GM13976 (cell line): ENCODE measurements around the gene FANCE.
"Not testable (repeated sequence)": the region's sequence is repeated elsewhere in the genome, so short reads cannot be mapped to it uniquely, and the experiment has no call there.

Experiments
- DNase-seq: peaks from one replicate; pipeline ENCODE4 v3.0.0; 2012; ENCODE audit warnings: low spot score
- in situ Hi-C: fragments of 300-500 bp; cut with MboI; formaldehyde crosslinking; loops from one replicate; pipeline ENCODE4 v1.12.0; 2022; ENCODE audit warnings: low sequenced_read_pairs, mixed read lengths, inconsistent platforms; ENCODE audit not compliant: unreplicated experiment
- TF ChIP-seq, protein P1 (sequence below): IDR thresholded peaks from 2 replicates; pipeline ENCODE4 v1.5.1; 2012; ENCODE audit warnings: borderline replicate concordance, mild to moderate bottlenecking; ENCODE audit not compliant: insufficient read depth; ENCODE audit errors: extremely low read depth, missing control alignments, control extremely low read depth

FANCE gene

DNA sequence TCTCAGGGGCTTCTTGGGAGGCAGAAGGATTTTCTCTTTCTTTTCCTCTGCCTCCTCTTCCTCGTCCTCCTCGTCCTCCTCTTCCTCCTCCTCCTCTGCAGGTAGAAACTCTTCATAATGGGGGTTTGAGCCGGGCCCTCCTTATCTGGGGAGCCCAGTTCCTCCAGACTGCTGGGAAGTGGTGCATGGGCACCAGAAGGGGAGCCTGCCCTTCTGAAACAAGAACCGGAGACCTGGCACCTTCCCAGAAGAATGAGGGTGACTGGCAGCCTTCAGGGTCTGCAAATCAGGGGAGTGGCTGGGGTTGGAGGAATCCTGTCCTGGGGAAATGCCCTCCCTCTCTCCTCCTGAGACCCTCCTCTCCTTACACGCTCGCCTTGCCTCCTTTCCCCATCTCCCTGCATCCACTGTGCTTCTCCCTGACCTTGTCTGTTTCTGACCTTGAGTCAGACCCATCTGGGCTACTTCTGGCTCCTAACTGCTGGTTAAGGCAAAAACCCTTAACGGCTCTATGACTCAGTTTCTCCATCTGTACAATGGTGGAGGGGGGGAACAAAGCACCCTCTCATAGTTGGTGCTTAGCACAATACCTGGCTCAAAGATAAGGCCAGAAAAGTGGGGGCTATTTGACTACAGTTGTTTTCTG lies 58.9 kb downstream of the FANCE start:
- DNase-seq, result no peak
- in situ Hi-C loops, result no loop called here
- TF ChIP-seq, protein P1, sequence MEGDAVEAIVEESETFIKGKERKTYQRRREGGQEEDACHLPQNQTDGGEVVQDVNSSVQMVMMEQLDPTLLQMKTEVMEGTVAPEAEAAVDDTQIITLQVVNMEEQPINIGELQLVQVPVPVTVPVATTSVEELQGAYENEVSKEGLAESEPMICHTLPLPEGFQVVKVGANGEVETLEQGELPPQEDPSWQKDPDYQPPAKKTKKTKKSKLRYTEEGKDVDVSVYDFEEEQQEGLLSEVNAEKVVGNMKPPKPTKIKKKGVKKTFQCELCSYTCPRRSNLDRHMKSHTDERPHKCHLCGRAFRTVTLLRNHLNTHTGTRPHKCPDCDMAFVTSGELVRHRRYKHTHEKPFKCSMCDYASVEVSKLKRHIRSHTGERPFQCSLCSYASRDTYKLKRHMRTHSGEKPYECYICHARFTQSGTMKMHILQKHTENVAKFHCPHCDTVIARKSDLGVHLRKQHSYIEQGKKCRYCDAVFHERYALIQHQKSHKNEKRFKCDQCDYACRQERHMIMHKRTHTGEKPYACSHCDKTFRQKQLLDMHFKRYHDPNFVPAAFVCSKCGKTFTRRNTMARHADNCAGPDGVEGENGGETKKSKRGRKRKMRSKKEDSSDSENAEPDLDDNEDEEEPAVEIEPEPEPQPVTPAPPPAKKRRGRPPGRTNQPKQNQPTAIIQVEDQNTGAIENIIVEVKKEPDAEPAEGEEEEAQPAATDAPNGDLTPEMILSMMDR, result no peak

DNA sequence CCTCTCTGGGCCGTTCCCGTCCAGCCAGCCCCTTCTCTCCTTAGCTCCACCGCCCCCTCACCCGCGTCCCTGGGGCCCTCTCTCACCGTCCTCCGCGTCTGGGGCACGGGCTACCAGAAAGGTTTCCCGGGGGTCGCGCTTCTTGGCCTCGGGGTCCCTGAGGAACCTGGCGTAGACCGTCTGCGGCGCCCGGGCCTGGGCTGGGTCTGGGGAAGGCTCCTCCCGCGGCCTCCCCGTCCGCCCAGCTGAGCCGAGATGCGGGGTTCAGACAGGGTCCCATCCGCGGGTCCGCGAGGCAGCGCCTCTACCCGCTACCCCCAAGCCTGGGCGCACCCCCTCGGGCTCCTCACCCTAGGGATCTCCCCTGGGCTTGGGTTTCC lies 59.4 kb downstream of the FANCE start:
- in situ Hi-C loops, result no loop called here
- TF ChIP-seq, protein P1, result no peak
- DNase-seq, result no peak

- TF ChIP-seq, protein P1, result no peak
- DNase-seq, result no peak
- in situ Hi-C loops, result no loop called here
Measured at GRCh38 chr6:35512006-35512405, 59.9 kb downstream of the FANCE start.

- in situ Hi-C loops, result no loop called here
- TF ChIP-seq, protein P1, result no peak
- DNase-seq, result no peak
Measured at GRCh38 chr6:35512740-35513139, 60.6 kb downstream of the FANCE start, which contains the start of gene TULP1. TULP1 (minus strand) TSS chr6:35512896; CDS start chr6:35512858, 38 bp downstream.

- TF ChIP-seq, protein P1, result no peak
- in situ Hi-C loops, result no loop called here
- no peak for DNase-seq
Measured at GRCh38 chr6:35514587-35514986, 62.4 kb downstream of the FANCE start.

DNA sequence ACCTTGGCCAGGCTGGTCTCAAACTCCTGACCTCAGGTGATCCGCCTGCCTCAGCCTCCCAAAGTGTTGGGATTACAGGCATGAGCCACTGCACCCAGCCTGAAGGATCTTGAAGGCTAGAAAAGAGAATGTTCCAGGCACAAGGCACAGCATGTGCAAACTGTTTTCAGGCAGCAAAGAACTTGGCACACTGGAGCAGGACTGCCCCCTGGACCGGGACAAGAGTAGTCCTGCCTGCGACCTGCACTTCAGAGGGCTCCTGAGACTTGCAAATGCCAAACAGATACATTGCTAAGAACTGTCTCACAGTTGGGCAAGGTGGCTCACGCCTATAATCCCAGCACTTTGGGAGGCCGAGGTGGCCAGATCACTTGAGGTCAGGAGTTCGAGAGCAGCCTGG lies 63.8 kb downstream of the FANCE start:
- DNase-seq, in situ Hi-C loops: not testable (repeated sequence)
